ENCODE results near the gene ASPHD2. TPM values are rescaled to one million over a fixed set of nuclear protein-coding genes. Genes with fewer than 3 reads are reported as not detected.

The ASPHD2 gene
- total RNA-seq, 1 experiment from 2014 or later, result 0.40 TPM

DNA sequence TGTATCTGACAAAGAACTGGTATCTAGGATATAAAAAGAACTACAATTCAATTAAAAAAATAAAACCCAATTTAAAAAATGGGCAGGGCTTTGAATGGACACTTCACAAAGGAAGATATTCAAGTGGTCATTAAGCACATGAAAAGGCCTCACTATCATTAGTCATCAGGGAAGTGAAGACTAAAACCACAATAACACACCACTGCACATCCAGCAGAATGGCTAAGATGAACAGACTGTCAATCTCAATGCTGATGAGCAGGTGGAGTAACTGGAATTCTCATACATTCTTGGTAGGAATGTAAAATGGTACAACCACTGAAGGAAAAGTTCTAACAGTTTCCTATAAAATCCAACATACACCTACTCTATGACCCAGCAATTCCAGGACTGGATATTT lies 45.6 kb downstream of the ASPHD2 start:
- Mint-ChIP-seq H3K4me3 (ENCODE audit: low read depth, unreplicated experiment) (no peak overlapping the region), H3K36me3 (ENCODE audit: insufficient read depth, unreplicated experiment) (peaks cover 48% of the 10 kb centered on the region), H3K4me1 (ENCODE audit: low read depth, unreplicated experiment) (peaks cover 59% of the 10 kb centered on the region), H3K9me3 (ENCODE audit: low read depth, unreplicated experiment) (no peaks in the 10 kb centered on the region), H3K27ac (ENCODE audit: unreplicated experiment) (no peak overlapping the region), H3K27me3 (ENCODE audit: unreplicated experiment) (no peaks in the 10 kb centered on the region)
- no peak for DNase-seq
- intact Hi-C loops (cut with micrococcal nuclease; ENCODE audit: unreplicated experiment), result no loop called here
- no TSS peak for BruUV-seq (replicated peaks)
- TF ChIP-seq, protein P1, sequence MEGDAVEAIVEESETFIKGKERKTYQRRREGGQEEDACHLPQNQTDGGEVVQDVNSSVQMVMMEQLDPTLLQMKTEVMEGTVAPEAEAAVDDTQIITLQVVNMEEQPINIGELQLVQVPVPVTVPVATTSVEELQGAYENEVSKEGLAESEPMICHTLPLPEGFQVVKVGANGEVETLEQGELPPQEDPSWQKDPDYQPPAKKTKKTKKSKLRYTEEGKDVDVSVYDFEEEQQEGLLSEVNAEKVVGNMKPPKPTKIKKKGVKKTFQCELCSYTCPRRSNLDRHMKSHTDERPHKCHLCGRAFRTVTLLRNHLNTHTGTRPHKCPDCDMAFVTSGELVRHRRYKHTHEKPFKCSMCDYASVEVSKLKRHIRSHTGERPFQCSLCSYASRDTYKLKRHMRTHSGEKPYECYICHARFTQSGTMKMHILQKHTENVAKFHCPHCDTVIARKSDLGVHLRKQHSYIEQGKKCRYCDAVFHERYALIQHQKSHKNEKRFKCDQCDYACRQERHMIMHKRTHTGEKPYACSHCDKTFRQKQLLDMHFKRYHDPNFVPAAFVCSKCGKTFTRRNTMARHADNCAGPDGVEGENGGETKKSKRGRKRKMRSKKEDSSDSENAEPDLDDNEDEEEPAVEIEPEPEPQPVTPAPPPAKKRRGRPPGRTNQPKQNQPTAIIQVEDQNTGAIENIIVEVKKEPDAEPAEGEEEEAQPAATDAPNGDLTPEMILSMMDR (IDR thresholded peaks at IDR 0.05; ENCODE audit: unreplicated experiment), result no peak
- CTCF ChIA-PET, result no interaction called here

DNA sequence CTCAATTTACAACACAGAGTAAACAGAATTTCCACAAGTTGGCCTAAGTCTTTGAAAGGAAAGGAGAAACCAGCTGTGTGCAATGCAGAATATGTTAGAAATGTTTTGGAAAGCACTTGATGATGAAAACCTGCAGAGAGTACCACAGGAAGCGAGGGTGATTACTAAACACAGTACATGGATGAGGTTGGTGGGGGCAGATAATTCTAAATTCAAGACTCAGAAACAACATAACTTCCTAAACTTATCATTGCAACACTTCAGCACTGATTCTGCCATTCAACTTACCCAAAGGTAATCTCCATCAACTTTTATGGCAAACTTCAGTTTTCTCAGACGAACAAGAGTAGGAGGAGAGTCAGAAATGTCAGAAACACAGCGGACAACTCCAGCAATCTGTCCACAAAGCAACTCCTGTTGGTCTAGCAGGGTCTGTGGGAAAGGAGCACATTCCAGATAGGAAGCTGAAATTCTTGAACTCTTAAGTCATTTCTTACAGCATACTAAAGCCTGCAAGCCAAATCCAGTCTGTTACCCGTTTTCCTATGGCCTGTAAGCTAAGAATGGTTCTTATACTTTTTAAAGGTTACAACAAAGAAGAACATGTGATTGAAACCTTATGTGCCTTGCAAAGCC lies 47.8 kb downstream of the ASPHD2 start:
- Mint-ChIP-seq H3K27ac (ENCODE audit: unreplicated experiment) (peak overlapping the region; percentile 41), H3K4me1 (ENCODE audit: low read depth, unreplicated experiment) (peaks cover 60% of the 10 kb centered on the region), H3K27me3 (ENCODE audit: unreplicated experiment) (no peaks in the 10 kb centered on the region), H3K36me3 (ENCODE audit: insufficient read depth, unreplicated experiment) (peaks cover 48% of the 10 kb centered on the region), H3K4me3 (ENCODE audit: low read depth, unreplicated experiment) (no peak overlapping the region), H3K9me3 (ENCODE audit: low read depth, unreplicated experiment) (no peaks in the 10 kb centered on the region)
- no TSS peak for BruUV-seq (replicated peaks)
- TF ChIP-seq, protein P1 (IDR thresholded peaks at IDR 0.05; ENCODE audit: unreplicated experiment), result no peak
- intact Hi-C loops (cut with micrococcal nuclease; ENCODE audit: unreplicated experiment), result no loop called here
- CTCF ChIA-PET, result no interaction called here
- no peak for DNase-seq

DNA sequence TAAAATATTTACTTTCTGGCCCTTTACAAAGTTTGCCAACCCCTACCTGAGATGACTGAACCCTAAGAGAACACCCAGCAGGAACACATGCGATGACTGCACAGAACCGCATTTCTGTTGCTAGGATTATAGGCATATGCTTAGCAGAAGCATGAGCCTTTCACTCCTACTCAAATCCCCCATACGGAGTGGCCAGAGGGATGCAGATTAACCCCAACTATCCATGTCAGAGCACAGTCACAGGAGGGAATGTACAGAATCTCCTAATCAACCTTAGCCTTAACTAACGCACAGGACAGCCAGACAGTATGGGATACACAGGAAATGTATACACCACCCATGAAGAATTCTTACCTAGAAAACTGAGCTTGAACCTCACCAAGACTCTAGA lies 48.3 kb downstream of the ASPHD2 start:
- DNase-seq, result no peak
- no peaks in the 10 kb centered on the region for H3K9me3 Mint-ChIP-seq (ENCODE audit: low read depth, unreplicated experiment)
- intact Hi-C loops (cut with micrococcal nuclease; ENCODE audit: unreplicated experiment), result no loop called here
- peaks cover 60% of the 10 kb centered on the region for H3K4me1 Mint-ChIP-seq (ENCODE audit: low read depth, unreplicated experiment)
- no TSS peak for BruUV-seq (replicated peaks)
- CTCF ChIA-PET, result interaction anchor here (0.5 kb wide), 1 partner anchor 16 kb away, joined by 6 read pairs; no protein-coding TSS in a partner anchor
- no peak overlapping the region for H3K4me3 Mint-ChIP-seq (ENCODE audit: low read depth, unreplicated experiment)
- peaks cover 44% of the 10 kb centered on the region for H3K36me3 Mint-ChIP-seq (ENCODE audit: insufficient read depth, unreplicated experiment)
- H3K27ac Mint-ChIP-seq (ENCODE audit: unreplicated experiment), result peak overlapping the region; percentile 41
- TF ChIP-seq, protein P1 (IDR thresholded peaks at IDR 0.05; ENCODE audit: unreplicated experiment), result no peak
- H3K27me3 Mint-ChIP-seq (ENCODE audit: unreplicated experiment), result no peaks in the 10 kb centered on the region

DNA sequence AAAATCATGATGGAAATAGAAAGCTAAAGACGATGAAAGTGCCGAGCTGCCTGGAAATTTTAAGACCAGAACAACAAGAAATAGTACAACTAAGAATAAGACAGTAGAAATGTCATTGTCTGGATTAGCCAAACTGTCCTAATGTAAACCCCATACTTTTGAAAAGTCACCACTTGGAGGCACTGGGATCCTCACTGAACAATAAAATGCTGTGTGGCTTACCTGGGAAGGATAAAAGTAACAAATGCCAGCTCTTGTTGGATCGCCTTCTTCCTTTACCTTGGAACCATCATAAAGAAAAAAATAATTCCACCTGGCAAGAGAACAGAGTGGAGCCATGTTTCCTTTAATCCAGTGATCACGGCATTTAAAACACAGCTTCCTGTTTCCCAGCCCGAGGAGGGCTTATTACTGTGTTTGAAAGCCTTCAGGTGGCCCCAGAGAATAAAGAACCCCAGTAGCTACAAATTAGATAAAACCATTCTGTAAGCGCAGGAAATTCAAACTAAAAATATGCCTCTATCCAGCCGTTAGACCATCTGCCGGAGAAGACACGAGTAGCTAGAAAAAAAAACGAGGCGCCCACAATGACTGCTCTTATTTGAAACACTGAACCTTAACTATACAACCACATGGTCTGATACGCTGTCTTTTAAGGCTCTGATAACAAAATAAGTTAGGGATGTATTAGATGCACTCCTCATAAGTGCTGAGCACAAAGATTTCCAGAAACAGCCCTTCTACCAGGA lies 50.2 kb downstream of the ASPHD2 start:
- Mint-ChIP-seq H3K27me3 (ENCODE audit: unreplicated experiment) (no peaks in the 10 kb centered on the region), H3K36me3 (ENCODE audit: insufficient read depth, unreplicated experiment) (peaks cover 55% of the 10 kb centered on the region), H3K27ac (ENCODE audit: unreplicated experiment) (peak overlapping the region; percentile 83), H3K9me3 (ENCODE audit: low read depth, unreplicated experiment) (no peaks in the 10 kb centered on the region), H3K4me3 (ENCODE audit: low read depth, unreplicated experiment) (peak overlapping the region; percentile 64), H3K4me1 (ENCODE audit: low read depth, unreplicated experiment) (peaks cover 52% of the 10 kb centered on the region)
- CTCF ChIA-PET, result interaction anchor here (0.6 kb wide), 3 partner anchors 37 to 969 kb away, joined by 3 to 4 read pairs (median 4); no protein-coding TSS in a partner anchor
- no TSS peak for BruUV-seq (replicated peaks)
- intact Hi-C loops (cut with micrococcal nuclease; ENCODE audit: unreplicated experiment), result no loop called here
- TF ChIP-seq, protein P1 (IDR thresholded peaks at IDR 0.05; ENCODE audit: unreplicated experiment), result no peak
- DNase-seq, result no peak
